ENCODE data around the gene SSBP3.

- TF ChIP-seq POLR2AphosphoS5 (IDR thresholded peaks at IDR 0.05; ENCODE audit: borderline replicate concordance, low read depth, low read length) (no peak), EZH2 (IDR thresholded peaks at IDR 0.05) (no peak)
These were observed 167.2 kb downstream of the SSBP3 start for GRCh38 chr1:54239035-54239383.
